Caco-2 (cell line): ENCODE measurements around the gene GNB1. TPM values are rescaled to one million over a fixed set of nuclear protein-coding genes. Genes with fewer than 3 reads are reported as not detected.
A peak's percentile ranks its signal among the peaks of the same experiment; 100 is the strongest.
"Not testable (repeated sequence)": the region's sequence is repeated elsewhere in the genome, so short reads cannot be mapped to it uniquely, and the experiment has no call there.

Source experiments
- BruUV-seq: library from RNA; stranded (reverse); fragments of 400-500 nt; replicated peaks from 2 replicates; lab custom pipeline; 2021; lab: Mats Ljungman, UMichigan
- CTCF ChIA-PET: fragments of 300-600 bp; sonication (Branson Sonifier 250); formaldehyde crosslinking; loops from one replicate; lab custom pipeline; 2022; ENCODE audit warnings: antibody characterized with exemption; lab: Charles Lee
- POLR2A ChIA-PET: fragments of 300-600 bp; sonication (Branson Sonifier 250); formaldehyde crosslinking; loops from one replicate; lab custom pipeline; 2022; ENCODE audit warnings: antibody characterized with exemption; lab: Charles Lee
- DNase-seq, 2 experiments: peaks; one replicate each; pipeline versions ENCODE4 v3.0.0 to v3.0.0-alpha.2; 2020 to 2022
- H3K27me3 ChIP-seq: replicated peaks from 2 replicates; pipeline ENCODE4 v1.6.0; 2011; ENCODE audit warnings: low read length; ENCODE audit not compliant: control insufficient read depth, insufficient read depth
- H3K36me3 ChIP-seq: 2 replicates; pipeline ENCODE4 v1.5.1; 2011; ENCODE audit warnings: low read length; ENCODE audit not compliant: control insufficient read depth, insufficient read depth
- H3K4me1 ChIP-seq: fragments of 250-450 bp; sonication (Bioruptor Pico); 2 replicates; pipeline ENCODE4 v1.5.1; 2020; ENCODE audit warnings: mild to moderate bottlenecking
- H3K4me3 ChIP-seq: 2 replicates; pipeline ENCODE4 v1.5.1; 2011; ENCODE audit warnings: low read depth, mild to moderate bottlenecking, control low read depth, low read length
- H3K9me3 ChIP-seq: fragments of 250-450 bp; sonication (Bioruptor Pico); 2 replicates; pipeline ENCODE4 v1.5.1; 2020; ENCODE audit warnings: mild to moderate bottlenecking, moderate library complexity
- H3K27ac Mint-ChIP-seq: one replicate; pipeline ENCODE4 v1.8.0; 2022; ENCODE audit warnings: mixed read lengths; ENCODE audit not compliant: unreplicated experiment
- H3K27me3 Mint-ChIP-seq: one replicate; pipeline ENCODE4 v1.8.0; 2022; ENCODE audit warnings: mixed read lengths; ENCODE audit not compliant: insufficient read depth, unreplicated experiment
- H3K36me3 Mint-ChIP-seq: one replicate; pipeline ENCODE4 v1.8.0; 2022; ENCODE audit warnings: mild to moderate bottlenecking, mixed read lengths; ENCODE audit not compliant: insufficient read depth, unreplicated experiment
- H3K4me1 Mint-ChIP-seq: one replicate; pipeline ENCODE4 v1.8.0; 2022; ENCODE audit warnings: low read depth, mixed read lengths; ENCODE audit not compliant: unreplicated experiment
- H3K4me3 Mint-ChIP-seq: one replicate; pipeline ENCODE4 v1.8.0; 2022; ENCODE audit warnings: mild to moderate bottlenecking, moderate library complexity, mixed read lengths; ENCODE audit not compliant: unreplicated experiment
- H3K9me3 Mint-ChIP-seq: one replicate; pipeline ENCODE4 v1.8.0; 2022; ENCODE audit warnings: mixed read lengths; ENCODE audit not compliant: unreplicated experiment
- CTCF ChIP-seq, 2 experiments: fragments of 200-600 bp in 1 of 2; IDR thresholded peaks; 1 replicate in 1 of 2; 2 replicates in 1 of 2; pipeline versions ENCODE4 v1.5.1 to v1.8.0; 2011 to 2022; ENCODE audit warnings: antibody characterized with exemption in 1 of 2, control low read depth in 1 of 2, inconsistent platforms in 1 of 2, low read depth in 1 of 2, low read length in 1 of 2, mild to moderate bottlenecking in 1 of 2, moderate library complexity in 1 of 2; ENCODE audit not compliant: insufficient read depth in 1 of 2, severe bottlenecking in 1 of 2, unreplicated experiment in 1 of 2
- intact Hi-C: fragments of 100-400 bp; cut with micrococcal nuclease; formaldehyde crosslinking; loops from one replicate; pipeline ENCODE4 v1.10.0; 2022; ENCODE audit not compliant: unreplicated experiment
- total RNA-seq: library from RNA; stranded (reverse); gene quantifications from 2 replicates; pipeline ENCODE4 v1.2.3, GENCODE V29; 2022

Gene GNB1
- total RNA-seq, 1 experiment from 2014 or later, result 301 TPM

GRCh38 chr1:1752190-1752589 lies 138.7 kb downstream of the GNB1 start:
- H3K4me1 Mint-ChIP-seq, result no peaks in the 10 kb centered on the region
- Histone ChIP-seq H3K27me3 (no peaks in the 10 kb centered on the region), H3K4me3 (no peak overlapping the region), H3K9me3 (no peaks in the 10 kb centered on the region), H3K4me1 (no peaks in the 10 kb centered on the region), H3K36me3 (no peaks in the 10 kb centered on the region; the same call in 1 of the 2 replicates)
- no peak overlapping the region for H3K4me3 Mint-ChIP-seq
- H3K9me3 Mint-ChIP-seq, result no peaks in the 10 kb centered on the region
- TF ChIP-seq CTCF (IDR thresholded peaks at IDR 0.05; ENCODE audit: insufficient read depth in 1 of 2, low read depth in 1 of 2, low read length in 1 of 2, severe bottlenecking in 1 of 2, unreplicated experiment in 1 of 2), result no peak
- POLR2A ChIA-PET, result no interaction called here
- BruUV-seq, result no TSS peak
- H3K27ac Mint-ChIP-seq, result no peak overlapping the region
- DNase-seq, result no peak
- no peaks in the 10 kb centered on the region for H3K27me3 Mint-ChIP-seq
- H3K36me3 Mint-ChIP-seq, result peaks cover 19% of the 10 kb centered on the region
- CTCF ChIA-PET, result interaction anchor here (0.5 kb wide), 1 partner anchor 32 kb away, joined by 4 read pairs; no protein-coding TSS in a partner anchor
- intact Hi-C loops, result no loop called here

- H3K27ac Mint-ChIP-seq, H3K4me3 ChIP-seq, H3K4me1 Mint-ChIP-seq, H3K27me3 ChIP-seq, H3K36me3 ChIP-seq, H3K27me3 Mint-ChIP-seq, DNase-seq, BruUV-seq, H3K4me3 Mint-ChIP-seq, POLR2A ChIA-PET, H3K9me3 ChIP-seq, H3K4me1 ChIP-seq, intact Hi-C loops, H3K9me3 Mint-ChIP-seq, CTCF ChIA-PET: not testable (repeated sequence)
- peaks cover 25% of the 10 kb centered on the region for H3K36me3 Mint-ChIP-seq
Observed at GRCh38 chr1:1749941-1750340, 140.9 kb downstream of the GNB1 start.

GRCh38 chr1:1748686-1749321 lies 142.1 kb downstream of the GNB1 start:
- no peak for TF ChIP-seq CTCF (IDR thresholded peaks at IDR 0.05; ENCODE audit: insufficient read depth in 1 of 2, low read depth in 1 of 2, low read length in 1 of 2, severe bottlenecking in 1 of 2, unreplicated experiment in 1 of 2)
- ChIA-PET POLR2A (no interaction called here), CTCF (no interaction called here)
- Histone ChIP-seq H3K4me3 (no peak overlapping the region), H3K27me3 (no peaks in the 10 kb centered on the region), H3K9me3 (no peaks in the 10 kb centered on the region), H3K36me3 (no peaks in the 10 kb centered on the region), H3K4me1 (no peaks in the 10 kb centered on the region)
- intact Hi-C loops, result no loop called here
- Mint-ChIP-seq H3K36me3 (peaks cover 13% of the 10 kb centered on the region), H3K27me3 (no peaks in the 10 kb centered on the region), H3K27ac (no peak overlapping the region), H3K4me1 (no peaks in the 10 kb centered on the region), H3K4me3 (no peak overlapping the region), H3K9me3 (no peaks in the 10 kb centered on the region)
- BruUV-seq, result no TSS peak
- DNase-seq, result no peak

- peak overlapping the region; percentile 40 for H3K4me3 ChIP-seq
- H3K4me1 Mint-ChIP-seq, DNase-seq, H3K4me1 ChIP-seq, H3K36me3 ChIP-seq, BruUV-seq, H3K9me3 Mint-ChIP-seq, POLR2A ChIA-PET, H3K27me3 Mint-ChIP-seq, H3K27me3 ChIP-seq, H3K27ac Mint-ChIP-seq, intact Hi-C loops, H3K9me3 ChIP-seq: not testable (repeated sequence)
- H3K36me3 Mint-ChIP-seq, result peaks cover 13% of the 10 kb centered on the region
- CTCF ChIA-PET, result interaction anchor here (0.6 kb wide), 1 partner anchor 63 kb away, joined by 3 read pairs; no protein-coding TSS in a partner anchor
- peak overlapping the region; percentile 67 for H3K4me3 Mint-ChIP-seq
Observed at GRCh38 chr1:1746566-1746909, 144.3 kb downstream of the GNB1 start.

GRCh38 chr1:1745651-1746565 lies 145.0 kb downstream of the GNB1 start:
- peak overlapping the region; percentile 85 for H3K27ac Mint-ChIP-seq
- H3K9me3 ChIP-seq, H3K27me3 Mint-ChIP-seq, H3K4me1 ChIP-seq, H3K4me1 Mint-ChIP-seq, H3K9me3 Mint-ChIP-seq, CTCF ChIA-PET, H3K27me3 ChIP-seq, H3K36me3 ChIP-seq, POLR2A ChIA-PET, intact Hi-C loops: not testable (repeated sequence)
- H3K36me3 Mint-ChIP-seq, result peaks cover 14% of the 10 kb centered on the region
- H3K4me3 Mint-ChIP-seq, result peak overlapping the region; percentile 67
- H3K4me3 ChIP-seq, result peak overlapping the region; percentile 40
- TSS peak; percentile 64 for BruUV-seq
- DNase-seq, result peak; percentile 87 to 95
